HUES64 (cell line): ENCODE data around the gene DNAI2.
"Not testable (repeated sequence)": the region's sequence is repeated elsewhere in the genome, so short reads cannot be mapped to it uniquely, and the experiment has no call there.

ENCODE experiments used
- H3K27ac ChIP-seq: 2 replicates; pipeline ENCODE4 v1.7.0; 2013; ENCODE audit warnings: low read depth, low read length, inconsistent platforms
- H3K27me3 ChIP-seq: 2 replicates; pipeline ENCODE4 v1.6.1; 2013; ENCODE audit warnings: mild to moderate bottlenecking, low read length; ENCODE audit not compliant: insufficient read depth
- H3K36me3 ChIP-seq: 2 replicates; pipeline ENCODE4 v1.6.1; 2013; ENCODE audit warnings: mild to moderate bottlenecking, low read length; ENCODE audit not compliant: insufficient read depth
- H3K4me1 ChIP-seq: 2 replicates; pipeline ENCODE4 v1.6.1; 2013; ENCODE audit warnings: mild to moderate bottlenecking, low read length, moderate library complexity; ENCODE audit not compliant: insufficient read depth
- H3K4me3 ChIP-seq: 2 replicates; pipeline ENCODE4 v1.5.1; 2013; ENCODE audit warnings: mild to moderate bottlenecking, low read length, moderate library complexity
- H3K9ac ChIP-seq: 2 replicates; pipeline ENCODE4 v1.6.1; 2013; ENCODE audit warnings: mild to moderate bottlenecking, low read depth, low read length
- H3K9me3 ChIP-seq: 2 replicates; pipeline ENCODE4 v1.6.1; 2013; ENCODE audit warnings: low read depth, low read length; ENCODE audit not compliant: insufficient read depth
- WGBS: fragments of 150-250, 120-280 bp; methylation state at CpG from one replicate; pipeline ENCODE4 v1.1.7; 2013; ENCODE audit warnings: missing lambda C conversion rate; 5-methylcytosine and 5-hydroxymethylcytosine counted together

Gene DNAI2

GRCh38 chr17:74249590-74250270 lies 24.3 kb upstream of the DNAI2 start:
- Histone ChIP-seq H3K4me1 (peaks cover 5% of the 10 kb centered on the region; the same call in 1 of the 2 replicates), H3K27me3 (no peaks in the 10 kb centered on the region), H3K36me3 (no peaks in the 10 kb centered on the region), H3K27ac (no peak overlapping the region), H3K9ac (no peak overlapping the region), H3K9me3 (no peaks in the 10 kb centered on the region), H3K4me3 (no peak overlapping the region)
- WGBS = 75% methylated on average over 17 of the region's 17 CpGs

- no peaks in the 10 kb centered on the region for H3K27me3 ChIP-seq
- H3K9me3 ChIP-seq = no peaks in the 10 kb centered on the region
Measured at GRCh38 chr17:74250324-74250995, 23.6 kb upstream of the DNAI2 start.

GRCh38 chr17:74251051-74251450 lies 23.0 kb upstream of the DNAI2 start:
- Histone ChIP-seq H3K4me3 (no peak overlapping the region), H3K9ac (no peak overlapping the region), H3K4me1 (no peaks in the 10 kb centered on the region), H3K27me3 (no peaks in the 10 kb centered on the region), H3K36me3 (no peaks in the 10 kb centered on the region), H3K9me3 (no peaks in the 10 kb centered on the region), H3K27ac (no peak overlapping the region)
- WGBS = 89% methylated on average over 8 of the region's 8 CpGs

More at GRCh38 chr17:74250324-74250995, 23.6 kb upstream of the DNAI2 start:
- no peaks in the 10 kb centered on the region for H3K36me3 ChIP-seq
- no peaks in the 10 kb centered on the region for H3K4me1 ChIP-seq
- H3K4me3 ChIP-seq = no peak overlapping the region
- WGBS = 70% methylated on average over 12 of the region's 12 CpGs
- no peak overlapping the region for H3K27ac ChIP-seq
- H3K9ac ChIP-seq = no peak overlapping the region

- Histone ChIP-seq H3K9ac (no peak overlapping the region), H3K9me3 (no peaks in the 10 kb centered on the region), H3K36me3 (no peaks in the 10 kb centered on the region), H3K27me3 (no peaks in the 10 kb centered on the region), H3K4me1 (no peaks in the 10 kb centered on the region), H3K27ac (no peak overlapping the region), H3K4me3 (no peak overlapping the region)
- WGBS = 93% methylated on average over 6 of the region's 6 CpGs
Measured at GRCh38 chr17:74251569-74251968, 22.5 kb upstream of the DNAI2 start.

GRCh38 chr17:74252211-74252610 lies 21.8 kb upstream of the DNAI2 start:
- Histone ChIP-seq H3K4me1 (no peaks in the 10 kb centered on the region), H3K27ac (no peak overlapping the region), H3K27me3 (no peaks in the 10 kb centered on the region), H3K36me3 (no peaks in the 10 kb centered on the region), H3K9me3 (no peaks in the 10 kb centered on the region), H3K9ac (no peak overlapping the region), H3K4me3 (no peak overlapping the region)
- 90% methylated on average over 8 of the region's 8 CpGs for WGBS

- 91% methylated on average over 13 of the region's 13 CpGs for WGBS
- Histone ChIP-seq H3K9ac (no peak overlapping the region), H3K27me3 (no peaks in the 10 kb centered on the region), H3K27ac (no peak overlapping the region), H3K4me1 (no peaks in the 10 kb centered on the region), H3K36me3 (no peaks in the 10 kb centered on the region), H3K4me3 (no peak overlapping the region), H3K9me3 (no peaks in the 10 kb centered on the region)
Measured at GRCh38 chr17:74253036-74253435, 21.0 kb upstream of the DNAI2 start.

- H3K9me3 ChIP-seq = no peaks in the 10 kb centered on the region
- H3K4me3 ChIP-seq = no peak overlapping the region
- no peak overlapping the region for H3K27ac ChIP-seq
- no peaks in the 10 kb centered on the region for H3K27me3 ChIP-seq
- no peak overlapping the region for H3K9ac ChIP-seq
- peaks cover 15% of the 10 kb centered on the region for H3K4me1 ChIP-seq
- no peaks in the 10 kb centered on the region for H3K36me3 ChIP-seq
- WGBS = 90% methylated on average over 10 of the region's 10 CpGs
Measured at GRCh38 chr17:74257311-74257710, 16.7 kb upstream of the DNAI2 start.

- WGBS = 42% methylated on average over 21 of the region's 21 CpGs
- Histone ChIP-seq H3K9ac (no peak overlapping the region), H3K4me1 (peaks cover 15% of the 10 kb centered on the region), H3K9me3 (no peaks in the 10 kb centered on the region), H3K4me3 (no peak overlapping the region), H3K27me3 (no peaks in the 10 kb centered on the region), H3K36me3 (no peaks in the 10 kb centered on the region), H3K27ac (no peak overlapping the region)
Measured at GRCh38 chr17:74259667-74260524, 14.1 kb upstream of the DNAI2 start.

GRCh38 chr17:74260525-74260850 lies 13.5 kb upstream of the DNAI2 start:
- Histone ChIP-seq H3K4me3 (no peak overlapping the region), H3K36me3 (no peaks in the 10 kb centered on the region), H3K27ac (no peak overlapping the region), H3K9me3 (no peaks in the 10 kb centered on the region), H3K27me3 (no peaks in the 10 kb centered on the region), H3K9ac (no peak overlapping the region), H3K4me1 (peaks cover 15% of the 10 kb centered on the region)
- 14% methylated on average over 6 of the region's 6 CpGs for WGBS

- WGBS = 94% methylated on average over 6 of the region's 7 CpGs
- no peaks in the 10 kb centered on the region for H3K27me3 ChIP-seq
- no peak overlapping the region for H3K4me3 ChIP-seq
- H3K9ac ChIP-seq = no peak overlapping the region
- H3K4me1 ChIP-seq = peaks cover 15% of the 10 kb centered on the region
- H3K9me3 ChIP-seq = no peaks in the 10 kb centered on the region
- H3K27ac ChIP-seq = no peak overlapping the region
- no peaks in the 10 kb centered on the region for H3K36me3 ChIP-seq
Measured at GRCh38 chr17:74262601-74263000, 11.4 kb upstream of the DNAI2 start.

GRCh38 chr17:74267054-74267453 lies 7.0 kb upstream of the DNAI2 start:
- not testable (repeated sequence) for H3K9ac ChIP-seq, H3K27ac ChIP-seq, H3K4me1 ChIP-seq, H3K27me3 ChIP-seq, H3K36me3 ChIP-seq, H3K4me3 ChIP-seq, H3K9me3 ChIP-seq
- 96% methylated on average over 4 of the region's 4 CpGs for WGBS
